HG03045 (cell line): ENCODE measurements around the gene ELOVL3.
"Not testable (repeated sequence)": the region's sequence is repeated elsewhere in the genome, so short reads cannot be mapped to it uniquely, and the experiment has no call there.

Source experiments
- ATAC-seq: cut with Tn5 transposase; IDR thresholded peaks from one replicate; pipeline ENCODE4 v1.9.1; 2021; ENCODE audit warnings: mild to moderate bottlenecking, moderate library complexity; ENCODE audit not compliant: unreplicated experiment

ELOVL3 gene

GRCh38 chr10:102252508-102252907 is 26.4 kb downstream of the ELOVL3 start:
- not testable (repeated sequence) for ATAC-seq

GRCh38 chr10:102254426-102254825 is 28.3 kb downstream of the ELOVL3 start:
- ATAC-seq = no peak

- ATAC-seq = no peak
Measured at GRCh38 chr10:102255404-102255803, 29.3 kb downstream of the ELOVL3 start.

- no peak for ATAC-seq
Measured at GRCh38 chr10:102261196-102261595, 35.1 kb downstream of the ELOVL3 start.

GRCh38 chr10:102261842-102262241 is 35.7 kb downstream of the ELOVL3 start:
- no peak for ATAC-seq

GRCh38 chr10:102262744-102263370 is 36.8 kb downstream of the ELOVL3 start:
- ATAC-seq = no peak

GRCh38 chr10:102264371-102264770 is 38.3 kb downstream of the ELOVL3 start:
- no peak for ATAC-seq

GRCh38 chr10:102266670-102267069 is 40.6 kb downstream of the ELOVL3 start:
- ATAC-seq = no peak

GRCh38 chr10:102267748-102268147 is 41.6 kb downstream of the ELOVL3 start:
- no peak for ATAC-seq

- ATAC-seq = no peak
Measured at GRCh38 chr10:102268375-102268888, 42.3 kb downstream of the ELOVL3 start.

- ATAC-seq = no peak
Measured at GRCh38 chr10:102269017-102269416, 42.9 kb downstream of the ELOVL3 start.

GRCh38 chr10:102274062-102274461 is 48.0 kb downstream of the ELOVL3 start:
- no peak for ATAC-seq

- ATAC-seq = no peak
Measured at GRCh38 chr10:102275343-102275742, 49.2 kb downstream of the ELOVL3 start.

- ATAC-seq = no peak
Measured at GRCh38 chr10:102279104-102279503, 53.0 kb downstream of the ELOVL3 start.
